Skeletal muscle tissue (tissue), 4 donors: ENCODE data around the gene ALKBH5. TPM values are rescaled to one million over a fixed set of nuclear protein-coding genes. Genes with fewer than 3 reads are reported as not detected.

Experiments
- H3K27ac ChIP-seq: one replicate; pipeline ENCODE4 v1.7.0; 2013; ENCODE audit warnings: mild to moderate bottlenecking, low read depth, low read length, inconsistent platforms
- H3K27me3 ChIP-seq, 3 donors: one replicate each; pipeline ENCODE4 v1.7.0; 2013; ENCODE audit warnings: low read length in 3 of 3; ENCODE audit not compliant: control insufficient read depth in 3 of 3, insufficient read depth in 3 of 3
- H3K36me3 ChIP-seq, 3 donors: one replicate each; pipeline ENCODE4 v1.7.0; 2013; ENCODE audit warnings: low read length in 3 of 3; ENCODE audit not compliant: control insufficient read depth in 3 of 3, insufficient read depth in 3 of 3
- H3K4me1 ChIP-seq, 3 donors: one replicate each; pipeline ENCODE4 v1.7.0; 2013; ENCODE audit warnings: low read length in 3 of 3, mild to moderate bottlenecking in 3 of 3; ENCODE audit not compliant: control insufficient read depth in 3 of 3, insufficient read depth in 3 of 3
- H3K4me3 ChIP-seq, 3 donors: one replicate each; pipeline ENCODE4 v1.7.0; 2013; ENCODE audit warnings: low read length in 3 of 3
- H3K9ac ChIP-seq, 3 donors: one replicate each; pipeline ENCODE4 v1.7.0; 2013; ENCODE audit warnings: low read length in 3 of 3, mild to moderate bottlenecking in 3 of 3, moderate library complexity in 2 of 3, low read depth in 1 of 3
- H3K9me3 ChIP-seq, 3 donors: one replicate each; pipeline ENCODE4 v1.7.0; 2013; ENCODE audit warnings: low read length in 3 of 3; ENCODE audit not compliant: control insufficient read depth in 3 of 3
- total RNA-seq: library from RNA; depleted of rRNA; stranded (reverse); fragments of >200 nt; gene quantifications from one replicate; pipeline ENCODE4 v1.2.3, GENCODE V29; 2014
- donor health status: Osteomylitis.

ALKBH5 gene
- total RNA-seq, 1 donor from 2014 or later = 77.8 TPM

- peak overlapping the region in 1 of 3 donors; percentile 45 for H3K9ac ChIP-seq
- H3K36me3 ChIP-seq = peaks cover 73 to 81% (median 73%) of the 10 kb centered on the region in 3 donors
- H3K4me1 ChIP-seq = peaks cover 16 to 19% (median 19%) of the 10 kb centered on the region in 3 donors
- peak overlapping the region; percentile 36 for H3K27ac ChIP-seq
- H3K4me3 ChIP-seq = no peak overlapping the region
- no peaks in the 10 kb centered on the region for H3K9me3 ChIP-seq
- H3K27me3 ChIP-seq = no peaks in the 10 kb centered on the region
These were observed 63.4 kb downstream of the ALKBH5 start for GRCh38 chr17:18246880-18247612.

- H3K9ac ChIP-seq = peak overlapping the region in 1 of 3 donors; percentile 45
- H3K27me3 ChIP-seq = no peaks in the 10 kb centered on the region
- no peaks in the 10 kb centered on the region for H3K9me3 ChIP-seq
- H3K4me1 ChIP-seq = peaks cover 16 to 19% (median 19%) of the 10 kb centered on the region in 3 donors
- H3K4me3 ChIP-seq = no peak overlapping the region
- peak overlapping the region; percentile 36 for H3K27ac ChIP-seq
- H3K36me3 ChIP-seq = peaks cover 76 to 83% (median 78%) of the 10 kb centered on the region in 3 donors
These were observed 64.0 kb downstream of the ALKBH5 start for GRCh38 chr17:18247613-18248001.

- Histone ChIP-seq H3K4me3 (peak overlapping the region in 1 of 3 donors; percentile 22), H3K27me3 (no peaks in the 10 kb centered on the region), H3K9ac (peak overlapping the region in 1 of 3 donors; percentile 45), H3K27ac (peak overlapping the region; percentile 36), H3K9me3 (no peaks in the 10 kb centered on the region), H3K36me3 (peaks cover 81 to 87% (median 84%) of the 10 kb centered on the region in 3 donors), H3K4me1 (peaks cover 19 to 20% (median 19%) of the 10 kb centered on the region in 3 donors)
These were observed 64.7 kb downstream of the ALKBH5 start for GRCh38 chr17:18248300-18248731.

- Histone ChIP-seq H3K36me3 (peaks cover 82 to 87% (median 84%) of the 10 kb centered on the region in 3 donors), H3K27ac (peak overlapping the region; percentile 36), H3K9me3 (no peaks in the 10 kb centered on the region), H3K27me3 (no peaks in the 10 kb centered on the region), H3K9ac (no peak overlapping the region), H3K4me3 (no peak overlapping the region), H3K4me1 (peaks cover 19 to 21% (median 21%) of the 10 kb centered on the region in 3 donors)
These were observed 65.2 kb downstream of the ALKBH5 start for GRCh38 chr17:18248811-18249210.

GRCh38 chr17:18250259-18250658, 66.6 kb downstream of the ALKBH5 start:
- no peaks in the 10 kb centered on the region for H3K9me3 ChIP-seq
- H3K9ac ChIP-seq = no peak overlapping the region
- H3K36me3 ChIP-seq = peaks cover 90 to 93% (median 91%) of the 10 kb centered on the region in 3 donors
- no peak overlapping the region for H3K27ac ChIP-seq
- H3K4me3 ChIP-seq = no peak overlapping the region
- peaks cover 21 to 26% (median 26%) of the 10 kb centered on the region in 3 donors for H3K4me1 ChIP-seq
- no peaks in the 10 kb centered on the region for H3K27me3 ChIP-seq

- Histone ChIP-seq H3K9ac (no peak overlapping the region), H3K27me3 (no peaks in the 10 kb centered on the region), H3K9me3 (no peaks in the 10 kb centered on the region), H3K27ac (no peak overlapping the region), H3K4me1 (peaks cover 24 to 30% (median 29%) of the 10 kb centered on the region in 3 donors), H3K36me3 (peaks cover 90 to 93% (median 91%) of the 10 kb centered on the region in 3 donors), H3K4me3 (no peak overlapping the region)
These were observed 67.1 kb downstream of the ALKBH5 start for GRCh38 chr17:18250708-18251107.

GRCh38 chr17:18251204-18251603, 67.6 kb downstream of the ALKBH5 start:
- H3K9ac ChIP-seq = no peak overlapping the region
- H3K36me3 ChIP-seq = peaks cover 90 to 93% (median 91%) of the 10 kb centered on the region in 3 donors
- no peaks in the 10 kb centered on the region for H3K27me3 ChIP-seq

GRCh38 chr17:18252160-18252559, 68.5 kb downstream of the ALKBH5 start:
- Histone ChIP-seq H3K4me1 (peaks cover 38 to 43% (median 41%) of the 10 kb centered on the region in 3 donors), H3K9ac (no peak overlapping the region), H3K36me3 (peaks cover 85 to 91% (median 88%) of the 10 kb centered on the region in 3 donors), H3K27me3 (no peaks in the 10 kb centered on the region), H3K9me3 (no peaks in the 10 kb centered on the region), H3K4me3 (no peak overlapping the region), H3K27ac (no peak overlapping the region)

More at GRCh38 chr17:18251204-18251603, 67.6 kb downstream of the ALKBH5 start:
- no peak overlapping the region for H3K4me3 ChIP-seq
- H3K4me1 ChIP-seq = peaks cover 28 to 35% (median 34%) of the 10 kb centered on the region in 3 donors
- H3K27ac ChIP-seq = no peak overlapping the region
- H3K9me3 ChIP-seq = no peaks in the 10 kb centered on the region

GRCh38 chr17:18253187-18253884, 69.7 kb downstream of the ALKBH5 start:
- Histone ChIP-seq H3K36me3 (peaks cover 76 to 80% (median 80%) of the 10 kb centered on the region in 3 donors), H3K27ac (no peak overlapping the region), H3K4me1 (peaks cover 33 to 39% (median 36%) of the 10 kb centered on the region in 3 donors), H3K9ac (no peak overlapping the region), H3K27me3 (no peaks in the 10 kb centered on the region), H3K4me3 (no peak overlapping the region), H3K9me3 (no peaks in the 10 kb centered on the region)
